GM12878 (cell line): ENCODE results near the gene MN1. TPM values are rescaled to one million over a fixed set of nuclear protein-coding genes. Genes with fewer than 3 reads are reported as not detected.

Source experiments
- ATAC-seq: fragments of 200-7000 bp; cut with Tn5 transposase; 3 replicates; pipeline ENCODE4 v1.9.1; 2020; ENCODE audit warnings: mild to moderate bottlenecking, moderate library complexity
- BruUV-seq: library from RNA; stranded (reverse); fragments of 400-500 nt; replicated peaks from 2 replicates; lab custom pipeline; 2021; lab: Mats Ljungman, UMichigan
- CTCF ChIA-PET: fragments of 300-600 bp; sonication (Branson Sonifier 250); formaldehyde crosslinking; extraction: SDS; loops from one replicate; lab custom pipeline; 2021; ENCODE audit warnings: inconsistent platforms; lab: Yijun Ruan, JAX
- POLR2A ChIA-PET: fragments of 350-600 bp; formaldehyde crosslinking; extraction: SDS; loops from one replicate; lab custom pipeline; 2021; ENCODE audit warnings: inconsistent platforms; lab: Charles Lee
- RAD21 ChIA-PET: fragments of 300-600 bp; sonication (Branson Sonifier 250); formaldehyde crosslinking; loops from one replicate; lab custom pipeline; 2023; ENCODE audit warnings: antibody characterized with exemption; ENCODE audit not compliant: unreplicated experiment; lab: Charles Lee
- SMC1A ChIA-PET: fragments of 300-600 bp; sonication (Branson Sonifier 250); formaldehyde crosslinking; loops from one replicate; lab custom pipeline; 2023; ENCODE audit not compliant: unreplicated experiment, uncharacterized antibody; lab: Charles Lee
- DNase-seq: peaks from one replicate; pipeline ENCODE4 v3.0.0-alpha.2; 2011; ENCODE audit warnings: low read depth, low spot score
- FAIRE-seq: peaks from 3 replicates; lab custom pipeline; 2011; peaks lifted over from hg19 to GRCh38; lab: Jason Lieb, UNC
- H2AFZ ChIP-seq: 2 replicates; pipeline ENCODE4 v1.6.0; 2011; ENCODE audit warnings: low read depth, low read length, control low read depth; ENCODE audit not compliant: control insufficient read depth
- H3K27ac ChIP-seq: 2 replicates; pipeline ENCODE4 v1.5.1; 2011; ENCODE audit warnings: control low read depth; ENCODE audit not compliant: control insufficient read depth, insufficient read depth
- H3K27me3 ChIP-seq, 2 experiments: replicated peaks in 1 of 2; 2 replicates each; pipeline versions ENCODE4 v1.6.0 to v1.6.1; 2011; ENCODE audit warnings: low read length in 1 of 2; ENCODE audit not compliant: control insufficient read depth in 2 of 2, insufficient read depth in 2 of 2
- H3K36me3 ChIP-seq, 2 experiments: 2 replicates each; pipeline ENCODE4 v1.5.1; 2011; ENCODE audit warnings: low read length in 1 of 2; ENCODE audit not compliant: control insufficient read depth in 2 of 2, insufficient read depth in 2 of 2
- H3K4me1 ChIP-seq: 2 replicates; pipeline ENCODE4 v1.6.1; 2011; ENCODE audit warnings: mild to moderate bottlenecking, low read length, moderate library complexity, mixed read lengths; ENCODE audit not compliant: control insufficient read depth, insufficient read depth
- H3K4me2 ChIP-seq: 2 replicates; pipeline ENCODE4 v1.6.0; 2011; ENCODE audit warnings: control low read depth; ENCODE audit not compliant: control insufficient read depth, insufficient read depth
- H3K4me3 ChIP-seq: fragments of 200-600 bp; sonication (generic); 2 replicates; pipeline ENCODE4 v1.5.1; 2016
- H3K79me2 ChIP-seq: 2 replicates; pipeline ENCODE4 v1.6.0; 2011; ENCODE audit warnings: low read length; ENCODE audit not compliant: control insufficient read depth, insufficient read depth
- H3K9ac ChIP-seq: 2 replicates; pipeline ENCODE4 v1.8.0; 2011; ENCODE audit warnings: low read length, control low read depth, mixed read lengths; ENCODE audit not compliant: control insufficient read depth, insufficient read depth
- H3K9me3 ChIP-seq: replicated peaks from 3 replicates; pipeline ENCODE4 v1.5.1; 2011; ENCODE audit warnings: mild to moderate bottlenecking, low read length; ENCODE audit not compliant: control insufficient read depth, insufficient read depth
- H4K20me1 ChIP-seq: 2 replicates; pipeline ENCODE4 v1.6.0; 2011; ENCODE audit not compliant: control insufficient read depth, insufficient read depth
- BCL3 ChIP-seq: IDR thresholded peaks from 2 replicates; pipeline ENCODE4 v1.6.1; 2011; ENCODE audit warnings: borderline replicate concordance, low read depth, mild to moderate bottlenecking, moderate library complexity, low read length; ENCODE audit not compliant: insufficient read depth, poor library complexity, severe bottlenecking
- CBFB ChIP-seq: IDR thresholded peaks from 2 replicates; pipeline ENCODE4 v1.6.1; 2016; ENCODE audit warnings: antibody characterized with exemption, low read depth
- CHD4 ChIP-seq: fragments of 200-600 bp; sonication (generic); IDR thresholded peaks from 2 replicates; pipeline ENCODE4 v1.6.1; 2016; ENCODE audit warnings: mild to moderate bottlenecking
- EZH2 ChIP-seq: IDR thresholded peaks from 2 replicates; pipeline ENCODE4 v1.6.1; 2012; ENCODE audit warnings: low read depth, mild to moderate bottlenecking, control low read depth, inconsistent platforms, low read length, borderline replicate concordance; ENCODE audit not compliant: control insufficient read depth
- GATAD2B ChIP-seq: fragments of 450-650 bp; conservative IDR thresholded peaks from 2 replicates; pipeline ENCODE4 v1.6.1; 2017; ENCODE audit warnings: low read depth, mild to moderate bottlenecking, moderate library complexity
- HCFC1 ChIP-seq: fragments of 150-350 bp; IDR thresholded peaks from 2 replicates; pipeline ENCODE4 v1.6.1; 2014; ENCODE audit warnings: low read length
- IKZF2 ChIP-seq, 2 experiments: fragments of 450-650 bp; IDR thresholded peaks; 2 replicates each; pipeline ENCODE4 v1.6.1; 2017; ENCODE audit warnings: mild to moderate bottlenecking in 2 of 2, moderate library complexity in 2 of 2
- MXI1 ChIP-seq: fragments of 150-350 bp; IDR thresholded peaks from 2 replicates; pipeline ENCODE4 v1.6.1; 2011; ENCODE audit warnings: low read depth, mild to moderate bottlenecking, inconsistent platforms, low read length, improper control_type of control experiment
- MYB ChIP-seq: fragments of 150-350 bp; IDR thresholded peaks from 2 replicates; pipeline ENCODE4 v1.6.1; 2014; ENCODE audit warnings: mild to moderate bottlenecking, low read depth, low read length, borderline replicate concordance
- SRF ChIP-seq, 2 experiments: IDR thresholded peaks; 2 replicates each; pipeline ENCODE4 v1.6.1; 2011; ENCODE audit warnings: low read depth in 2 of 2, low read length in 2 of 2, mild to moderate bottlenecking in 1 of 2, moderate library complexity in 1 of 2
- ZBED1 ChIP-seq: IDR thresholded peaks from 2 replicates; pipeline ENCODE4 v1.6.1; 2016; ENCODE audit warnings: borderline replicate concordance
- ZBTB40 ChIP-seq: fragments of 450-650 bp; IDR thresholded peaks from 2 replicates; pipeline ENCODE4 v1.6.1; 2016; ENCODE audit warnings: mild to moderate bottlenecking, moderate library complexity, borderline replicate concordance
- ZNF24 ChIP-seq: fragments of 450-650 bp; IDR thresholded peaks from 2 replicates; pipeline ENCODE4 v1.6.1; 2017; ENCODE audit warnings: antibody characterized with exemption, mild to moderate bottlenecking
- ZNF687 ChIP-seq: fragments of 450-650 bp; IDR thresholded peaks from 2 replicates; pipeline ENCODE4 v1.6.1; 2017; ENCODE audit warnings: mild to moderate bottlenecking, moderate library complexity
- WGBS: methylation state at CpG from one replicate; pipeline ENCODE4 v1.1.6; 2016; ENCODE audit warnings: low lambda C conversion rate; ENCODE audit not compliant: insufficient replicate concordance, insufficient coverage; ENCODE audit errors: missing lambda C conversion rate; 5-methylcytosine and 5-hydroxymethylcytosine counted together
- in situ Hi-C: fragments of 300-500 bp; cut with MboI; formaldehyde crosslinking; loops from 9 replicates; pipeline ENCODE4 v1.14.3; 2018; ENCODE audit warnings: mixed read lengths
- intact Hi-C: fragments of 100-400 bp; cut with micrococcal nuclease; formaldehyde crosslinking; loops from one replicate; pipeline ENCODE4 v1.14.2; 2022; ENCODE audit not compliant: unreplicated experiment
- polyA plus RNA-seq, 11 experiments: library from polyadenylated mRNA; depleted of rRNA in 4 of 11; unstranded in 6 of 11; stranded (reverse) in 5 of 11; fragments of >200 nt; fragmentation: Nextera tagmentation in 4 of 11; fragmentation: Illumina TruSeq in 1 of 11; extraction: Ambion mirVana in 4 of 11; extraction: Trizol in 1 of 11; gene quantifications; 1 replicate in 1 of 11; 2 replicates in 10 of 11; pipeline versions ENCODE4 v1.2.1 to v1.2.3, GENCODE V29; 2011 to 2016; ENCODE audit warnings: inconsistent platforms in 2 of 11, missing spikeins in 2 of 11, low read depth in 1 of 11
- total RNA-seq, 4 experiments: library from RNA; depleted of rRNA in 3 of 4; stranded (reverse); fragments of >200 nt in 3 of 4; fragmentation: Illumina TruSeq in 1 of 4; extraction: Trizol in 1 of 4; gene quantifications; 2 replicates each; pipeline versions ENCODE4 v1.2.1 to v1.2.3, GENCODE V29; 2013 to 2021

The MN1 gene
- total and polyA plus RNA-seq, 10 of the 15 experiments (the other 5 are each of a cell fraction or from before 2014, with no cell fraction given) = under 0.01 to 0.24 (median 0.03) TPM; not detected in 3

GRCh38 chr22:27786965-27787364 lies 14.6 kb downstream of the MN1 start (continued):
- no peak for TF ChIP-seq EZH2
- no peak for TF ChIP-seq BCL3
- TF ChIP-seq CBFB = no peak

DNA sequence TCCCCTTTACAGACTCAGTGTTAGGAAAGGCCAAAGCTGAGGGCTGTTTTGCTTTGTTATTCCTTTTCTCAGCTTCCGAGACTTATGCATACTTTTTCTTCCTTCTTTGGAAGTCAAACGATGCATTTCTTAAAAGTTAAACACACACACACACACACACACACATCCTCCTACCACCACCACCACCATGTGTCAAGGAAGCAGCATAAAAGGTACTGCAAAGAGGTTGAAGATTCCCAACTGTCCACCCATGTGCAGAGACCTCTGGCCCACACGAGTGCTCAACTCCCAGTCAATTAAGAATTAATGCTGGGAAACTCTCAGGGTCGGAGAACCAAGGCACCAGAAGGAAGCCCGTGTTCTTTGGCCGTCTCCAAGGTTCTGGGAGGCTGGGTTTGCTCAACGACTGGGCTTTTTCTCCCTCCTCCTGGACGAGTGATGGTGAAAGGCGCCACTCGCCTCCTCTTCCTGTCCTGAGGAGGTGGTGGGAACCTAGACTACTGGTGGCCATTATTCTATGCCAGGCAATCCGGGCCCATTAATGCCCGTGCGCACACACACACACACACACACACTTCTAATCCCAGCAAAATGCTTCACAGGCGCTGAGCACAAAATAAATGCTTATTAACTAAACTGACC lies 15.1 kb downstream of the MN1 start:
- H3K79me2 ChIP-seq = no peaks in the 10 kb centered on the region
- no peak for DNase-seq
- TF ChIP-seq ZNF24 (no peak), MYB (no peak), MXI1 (no peak), SRF (IDR thresholded peaks at IDR 0.05; ENCODE audit: low read depth in 2 of 2, low read length in 2 of 2) (no peak), IKZF2 (IDR thresholded peaks at IDR 0.05) (no peak), ZBTB40 (no peak), ZNF687 (no peak), ZBED1 (no peak), HCFC1 (no peak), GATAD2B (no peak), CHD4 (no peak)

More for the DNA sequence above, 15.1 kb downstream of the MN1 start:
- ATAC-seq (no peak), FAIRE-seq (no peak)
- no peak overlapping the region for H3K4me3 ChIP-seq
- ChIA-PET SMC1A (no interaction called here), RAD21 (no interaction called here), POLR2A (no interaction called here), CTCF (no interaction called here)
- no peak overlapping the region for H2AFZ ChIP-seq
- in situ Hi-C loops = no loop called here
- no peaks in the 10 kb centered on the region for H3K36me3 ChIP-seq
- intact Hi-C loops = no loop called here
- WGBS = 25% methylated on average over 13 of the region's 14 CpGs
- H3K27ac ChIP-seq = no peak overlapping the region
- BruUV-seq = no TSS peak
- no peak overlapping the region for H3K9ac ChIP-seq
- H3K27me3 ChIP-seq = no peaks in the 10 kb centered on the region; a peak in 1 of 4 replicates
- no peaks in the 10 kb centered on the region for H4K20me1 ChIP-seq
- no peak overlapping the region for H3K4me2 ChIP-seq
- no peaks in the 10 kb centered on the region for H3K4me1 ChIP-seq
- no peaks in the 10 kb centered on the region for H3K9me3 ChIP-seq
